ENCODE data around the gene TNS3.

Gene TNS3

DNA sequence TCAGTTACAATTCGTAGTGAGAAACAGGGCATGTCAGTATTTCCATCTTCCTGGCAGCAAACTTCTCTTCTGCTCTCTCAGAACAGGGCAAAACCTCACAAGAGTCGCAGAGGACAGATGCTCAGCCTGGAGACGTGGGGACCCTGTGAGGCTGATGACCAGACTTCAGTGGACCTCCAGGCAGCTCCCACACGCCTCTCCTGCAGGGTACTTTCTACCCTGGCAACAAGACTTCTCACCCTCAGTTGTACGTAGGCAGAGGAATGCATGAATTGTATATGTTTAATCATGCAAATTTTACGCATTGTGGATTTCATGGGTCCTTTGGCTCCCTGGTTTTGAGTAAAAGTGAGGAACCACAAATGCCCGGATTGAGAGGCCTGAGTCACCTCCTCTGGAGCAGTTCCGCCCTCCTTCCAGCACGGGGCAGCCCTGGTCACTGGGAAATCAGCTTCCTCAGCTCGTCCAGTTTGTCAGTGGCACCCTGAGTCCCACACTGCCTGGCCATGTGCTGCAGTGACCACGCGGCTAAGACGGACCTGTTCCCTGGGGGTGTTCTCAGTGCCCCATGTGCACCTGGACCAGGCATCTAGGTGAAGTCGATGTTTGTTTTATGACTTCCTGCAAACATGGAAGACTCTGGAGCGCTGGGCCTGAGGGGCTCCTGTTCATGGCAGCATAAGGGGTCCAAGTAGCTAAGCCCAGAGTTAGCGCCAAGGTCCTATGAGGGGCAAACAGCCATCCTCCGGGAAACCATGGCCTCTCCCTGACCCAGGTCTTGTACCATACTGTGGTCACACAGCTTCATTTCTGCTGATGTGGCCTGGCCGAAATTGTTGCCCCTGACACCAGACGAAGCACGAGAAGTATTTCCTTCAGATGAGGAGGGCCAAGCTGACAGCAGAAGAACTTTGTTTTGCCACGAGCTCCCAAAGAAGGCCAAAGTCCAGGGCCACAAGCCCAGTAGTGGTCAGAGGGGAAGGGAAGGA, 165.1 kb downstream of the TNS3 start:
- no peak for DNase-seq

DNA sequence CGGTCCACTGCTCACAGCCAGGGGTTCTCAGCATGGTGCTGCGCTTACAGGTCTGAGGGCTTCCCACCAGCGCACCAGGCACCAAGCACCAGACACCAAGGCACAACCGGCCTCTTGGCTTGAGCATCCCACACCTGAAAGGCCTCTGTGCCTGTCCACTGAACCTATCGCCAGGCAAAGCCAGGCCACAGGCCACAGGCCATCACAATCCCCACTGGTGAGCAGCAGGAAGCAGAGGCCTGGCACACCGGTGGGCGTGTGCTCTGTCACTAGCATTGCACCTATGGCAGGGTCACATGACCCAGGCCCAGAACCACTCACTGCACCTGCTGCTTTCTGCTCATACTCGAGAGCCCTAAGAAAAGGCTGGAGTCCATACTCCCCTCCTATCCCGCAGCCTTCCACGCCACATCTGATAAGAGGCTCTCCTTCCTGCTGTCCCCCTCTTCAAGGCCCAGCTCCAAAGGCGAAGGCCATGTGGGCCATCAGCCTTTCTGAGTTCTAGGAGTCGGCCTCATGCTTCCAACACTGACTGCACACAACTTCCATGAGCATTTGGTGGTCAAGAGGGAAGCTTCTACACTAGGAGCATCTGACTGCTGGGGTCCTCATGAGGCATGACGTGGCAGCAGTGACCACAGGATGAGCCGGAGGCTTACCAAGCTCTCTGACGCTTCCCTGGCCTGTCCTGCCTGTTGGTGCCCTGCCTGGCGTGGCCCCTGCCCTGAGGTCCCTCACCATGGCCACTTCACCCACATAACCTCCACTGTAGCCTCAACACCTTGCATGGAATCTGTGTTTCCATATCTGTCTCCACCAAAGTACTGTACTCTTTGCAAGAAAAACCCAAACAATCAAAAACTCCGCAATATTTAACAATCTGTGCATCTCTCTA, 166.3 kb downstream of the TNS3 start:
- no peak for DNase-seq

DNA sequence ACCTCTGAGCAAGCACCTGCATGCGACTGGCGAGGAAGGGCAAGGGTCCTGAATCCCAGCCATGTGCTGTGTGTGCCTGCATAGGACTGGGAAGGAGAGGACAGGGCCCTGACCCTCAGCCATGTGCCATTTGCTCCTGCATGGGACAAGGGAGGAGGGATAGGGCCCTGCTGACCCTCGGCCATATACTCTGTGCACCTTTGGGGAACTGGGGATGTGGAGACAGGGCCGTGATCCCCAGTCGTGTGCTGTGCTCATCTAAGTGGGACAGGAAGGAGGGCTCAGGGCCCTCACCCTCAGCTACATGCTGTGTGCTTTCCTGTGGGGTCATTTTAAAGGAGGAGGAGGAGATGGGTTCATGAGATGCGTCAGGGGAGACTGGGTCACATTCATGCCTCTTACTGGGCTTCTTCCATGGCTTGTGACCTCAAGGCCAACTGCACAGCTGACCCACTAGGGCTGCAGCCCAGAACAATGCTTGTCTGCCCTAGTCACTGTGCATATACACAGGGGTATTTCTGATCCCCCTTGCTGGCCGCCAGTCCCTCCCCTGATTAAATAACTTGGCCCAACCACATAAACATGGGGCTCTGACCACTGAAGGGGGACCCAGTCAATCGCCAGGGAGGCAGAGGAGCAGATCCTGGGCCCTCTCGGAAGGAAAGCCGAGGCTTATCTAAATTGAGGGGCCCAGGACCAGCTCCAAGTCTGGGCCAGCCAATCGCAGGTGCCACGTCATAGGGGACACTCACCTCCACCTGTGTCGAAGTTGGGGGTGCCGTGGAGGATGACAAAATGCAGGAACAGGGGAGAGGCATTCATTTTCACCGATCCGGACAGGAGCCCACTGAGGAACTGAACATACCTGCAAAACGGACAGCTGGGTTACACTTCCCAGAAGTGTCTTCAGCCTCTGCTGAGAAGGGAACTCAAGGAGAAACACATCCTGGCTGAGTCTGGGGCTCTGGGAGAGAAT, 167.3 kb downstream of the TNS3 start:
- no peak for DNase-seq

DNA sequence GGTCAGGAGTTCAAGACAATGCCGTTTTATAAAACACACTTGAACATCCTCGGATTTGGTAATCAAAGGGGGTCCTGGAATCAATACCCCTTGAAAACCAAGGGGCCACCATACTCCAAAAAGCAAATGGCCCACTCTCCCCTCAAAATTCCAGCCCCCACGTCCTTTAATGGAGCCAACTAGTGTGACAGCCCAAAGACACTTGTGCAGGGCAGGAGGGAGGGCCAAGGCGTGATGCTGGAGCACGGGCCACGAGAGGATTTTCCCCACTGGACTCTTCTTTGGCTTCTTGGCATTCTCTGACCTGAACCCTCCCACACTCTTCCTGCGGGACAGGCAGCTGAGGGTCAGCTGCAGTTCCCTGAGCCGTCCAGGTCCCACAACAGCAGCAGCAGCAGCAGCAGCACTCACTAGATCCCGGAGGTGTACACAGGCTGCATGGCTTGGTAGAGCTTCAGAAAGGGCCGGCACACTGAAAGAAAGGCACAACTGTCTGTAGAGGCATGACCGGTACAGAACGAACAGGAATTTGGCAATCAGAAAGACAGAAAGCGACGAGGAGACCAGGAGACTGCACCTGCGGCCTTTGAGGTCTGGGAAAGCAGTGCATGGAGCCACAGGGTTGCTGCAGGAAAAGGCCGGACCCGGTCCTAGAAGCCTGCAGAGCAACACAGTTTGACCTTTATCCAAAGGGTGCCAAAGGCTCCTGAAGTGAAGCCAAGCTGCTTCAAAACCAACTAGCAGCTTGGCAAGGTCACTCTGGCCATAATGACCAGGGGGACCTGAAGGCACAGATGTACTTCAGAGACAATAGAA, 168.2 kb downstream of the TNS3 start:
- DNase-seq = no peak

DNA sequence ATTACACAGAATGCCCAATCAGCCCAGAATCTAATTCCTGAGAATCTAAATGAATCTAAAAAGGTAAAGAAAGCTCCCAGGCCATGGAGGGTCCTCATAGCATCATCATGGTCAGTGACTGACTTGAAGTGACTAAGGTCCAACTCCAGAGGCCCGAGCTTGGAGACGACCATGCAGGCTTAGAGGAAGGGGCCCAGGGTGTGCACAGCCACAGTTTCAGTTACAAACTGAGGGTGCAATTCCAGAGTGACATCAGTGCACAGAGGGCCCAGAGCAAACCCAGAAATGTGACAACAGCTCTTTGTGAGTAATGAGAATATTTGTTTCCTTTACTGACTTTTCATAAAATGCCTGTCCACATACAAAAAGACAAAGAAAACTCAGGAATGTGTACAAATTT, 170.0 kb downstream of the TNS3 start:
- DNase-seq = no peak

DNA sequence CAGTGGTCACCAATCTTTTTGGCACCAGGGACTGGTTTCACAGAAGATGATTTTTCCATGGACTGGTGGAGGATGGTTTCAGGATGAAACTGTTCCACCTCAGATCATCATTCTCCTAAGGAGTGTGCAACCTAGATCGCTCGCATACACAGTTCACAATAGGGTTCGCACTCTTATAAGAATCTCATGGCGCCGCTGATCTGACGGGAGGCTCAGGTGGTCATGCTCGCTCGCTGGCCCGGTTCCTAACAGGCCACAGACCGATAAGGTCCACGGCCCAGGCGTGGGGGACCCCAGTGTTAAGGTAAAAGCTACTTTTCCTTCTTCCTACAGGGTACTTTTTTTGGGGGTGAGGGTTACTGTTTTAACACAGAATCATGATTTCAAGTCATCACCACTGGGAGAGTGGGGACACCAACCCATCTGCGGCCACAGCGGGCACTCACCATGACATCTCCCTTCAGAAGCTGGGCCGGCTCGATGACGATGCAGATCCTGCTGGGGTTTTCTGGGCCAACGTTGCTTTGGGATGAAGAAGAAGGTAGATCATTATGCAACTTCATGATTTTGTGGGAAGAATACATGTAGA, 170.5 kb downstream of the TNS3 start:
- no peak for DNase-seq

DNA sequence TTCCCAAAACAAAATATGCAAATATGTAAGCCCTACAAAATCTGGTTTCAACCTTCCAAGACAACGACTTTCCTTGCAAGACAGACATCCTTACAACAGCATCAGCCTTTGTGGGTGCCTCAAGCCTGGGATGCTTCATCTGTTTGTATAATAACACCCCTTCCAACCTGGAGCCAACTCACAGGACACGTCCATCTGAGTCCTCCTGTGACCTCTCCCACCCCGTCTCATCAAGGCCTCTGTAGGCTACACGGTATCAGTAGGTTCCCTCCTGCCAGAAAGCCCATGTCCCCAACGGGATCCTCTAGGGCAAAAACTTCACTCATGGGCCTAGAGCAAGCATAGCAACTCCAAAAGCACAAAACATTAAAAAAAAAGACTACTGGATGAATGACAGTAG, 173.2 kb downstream of the TNS3 start:
- no peak for DNase-seq

DNA sequence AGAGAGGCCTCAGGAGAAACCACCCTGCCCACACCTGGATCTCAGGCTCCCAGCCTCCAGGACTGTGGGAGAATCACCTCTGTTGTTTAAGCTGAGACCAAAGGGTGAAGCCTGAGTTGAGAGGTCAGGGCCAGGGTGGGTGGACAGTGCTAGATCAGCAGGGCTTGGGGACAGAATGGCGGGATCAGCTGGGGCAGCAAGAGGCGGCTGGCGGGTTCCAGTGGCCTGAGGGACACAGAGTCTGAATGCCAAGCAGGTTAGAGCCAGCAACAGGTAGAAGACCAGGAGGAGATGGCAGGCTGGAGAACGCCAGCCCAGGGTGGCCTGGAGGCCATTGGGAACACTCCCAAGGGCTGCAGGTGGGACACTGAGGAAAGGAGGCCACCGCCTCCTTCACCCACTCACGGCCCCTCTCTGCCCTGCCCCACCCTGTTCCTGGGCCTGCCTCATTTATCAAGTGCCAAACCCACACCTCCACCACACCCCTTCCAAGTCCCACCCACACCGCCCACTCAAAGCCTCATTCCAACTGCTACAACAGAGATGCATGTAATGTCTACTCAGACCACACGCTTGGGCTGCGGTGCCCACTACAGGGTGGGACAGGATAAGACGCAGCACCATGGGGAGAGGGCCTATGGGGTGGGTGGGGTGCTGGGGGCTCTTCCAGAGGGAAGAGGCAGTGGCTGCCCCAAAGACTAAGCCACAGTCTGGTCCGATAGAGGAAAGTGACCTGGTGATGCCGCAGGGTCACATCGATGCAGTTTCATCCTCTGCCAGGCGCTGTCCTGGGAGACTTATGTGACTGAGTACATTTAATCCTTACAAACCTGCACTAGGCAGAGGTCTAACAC, 173.9 kb downstream of the TNS3 start:
- no peak for DNase-seq

DNA sequence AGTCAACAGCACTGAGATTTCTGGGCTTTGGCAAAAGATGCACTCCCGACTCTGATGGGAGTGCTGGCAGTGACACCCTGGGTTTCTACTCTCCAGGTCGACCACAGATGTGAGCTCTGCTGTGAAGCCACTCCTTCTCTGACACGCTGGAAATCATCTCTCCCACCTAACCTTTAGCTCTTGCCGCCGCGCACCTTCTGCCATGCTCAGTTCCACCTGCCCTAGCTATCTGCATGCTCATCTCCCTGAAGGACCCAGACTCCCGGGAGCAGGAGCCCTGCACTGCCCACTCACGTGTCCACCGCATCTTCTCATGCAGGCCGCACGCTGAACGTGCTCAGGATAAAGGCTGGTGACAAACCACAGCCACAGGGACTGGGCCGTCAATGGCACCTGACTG, 174.8 kb downstream of the TNS3 start:
- no peak for DNase-seq

DNA sequence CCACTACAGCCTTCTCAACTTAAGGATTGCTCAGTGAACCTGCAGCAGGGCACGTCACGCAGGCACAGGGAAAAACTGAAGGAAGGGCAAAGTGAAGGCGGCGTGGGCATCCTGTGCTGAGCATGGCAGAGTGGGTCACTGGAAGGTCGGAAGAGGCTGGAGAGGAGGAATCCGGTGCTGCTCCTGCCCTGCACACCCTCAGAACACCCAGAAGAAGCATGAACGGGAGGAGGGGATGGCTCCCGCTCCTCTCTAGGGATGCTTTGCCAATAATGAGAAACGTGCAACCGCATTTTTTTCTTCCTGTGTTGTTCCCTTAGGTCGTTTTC, 175.1 kb downstream of the TNS3 start:
- DNase-seq = no peak

DNA sequence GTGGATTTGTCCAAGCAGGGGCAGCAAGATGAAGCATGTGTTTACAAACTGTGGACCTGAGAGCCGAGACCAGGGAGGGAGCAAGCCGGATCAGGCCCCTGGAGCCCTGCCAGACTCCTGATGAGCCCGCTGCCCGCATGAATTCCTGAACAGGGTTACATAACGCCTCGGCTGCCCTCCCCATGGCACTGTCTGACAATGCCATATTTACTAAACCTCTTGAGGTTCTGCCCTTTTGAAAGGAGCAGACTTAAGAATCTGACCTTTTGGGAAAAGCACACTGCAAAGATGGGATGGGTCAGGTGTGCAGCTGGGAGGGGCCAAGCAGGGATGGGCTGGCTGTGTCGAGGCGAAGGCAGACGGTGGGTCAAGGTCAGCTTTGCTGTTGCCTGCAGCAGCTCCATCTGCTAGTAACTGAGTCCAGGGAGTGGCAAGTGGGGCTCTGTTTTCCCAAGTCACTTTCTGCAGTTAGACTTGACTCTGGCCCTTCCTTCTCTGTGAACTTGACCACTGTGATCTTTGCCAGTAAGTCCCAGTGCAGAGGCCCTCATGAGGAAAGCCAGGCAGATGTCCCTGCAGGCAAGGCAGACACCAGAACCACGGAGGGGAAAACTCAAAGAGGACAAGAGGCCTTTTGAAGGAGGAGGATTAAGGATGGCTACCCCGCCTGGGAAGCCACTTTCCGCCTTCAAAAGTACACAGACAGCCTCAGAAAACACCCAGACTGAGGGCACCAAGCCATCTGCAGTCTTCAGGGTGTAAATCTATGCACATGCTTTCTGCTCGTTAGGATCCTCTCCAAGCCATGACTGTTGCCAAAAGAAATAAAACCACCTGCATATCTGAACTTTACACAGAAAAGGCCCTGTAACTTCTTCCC, 175.8 kb downstream of the TNS3 start:
- no peak for DNase-seq

DNA sequence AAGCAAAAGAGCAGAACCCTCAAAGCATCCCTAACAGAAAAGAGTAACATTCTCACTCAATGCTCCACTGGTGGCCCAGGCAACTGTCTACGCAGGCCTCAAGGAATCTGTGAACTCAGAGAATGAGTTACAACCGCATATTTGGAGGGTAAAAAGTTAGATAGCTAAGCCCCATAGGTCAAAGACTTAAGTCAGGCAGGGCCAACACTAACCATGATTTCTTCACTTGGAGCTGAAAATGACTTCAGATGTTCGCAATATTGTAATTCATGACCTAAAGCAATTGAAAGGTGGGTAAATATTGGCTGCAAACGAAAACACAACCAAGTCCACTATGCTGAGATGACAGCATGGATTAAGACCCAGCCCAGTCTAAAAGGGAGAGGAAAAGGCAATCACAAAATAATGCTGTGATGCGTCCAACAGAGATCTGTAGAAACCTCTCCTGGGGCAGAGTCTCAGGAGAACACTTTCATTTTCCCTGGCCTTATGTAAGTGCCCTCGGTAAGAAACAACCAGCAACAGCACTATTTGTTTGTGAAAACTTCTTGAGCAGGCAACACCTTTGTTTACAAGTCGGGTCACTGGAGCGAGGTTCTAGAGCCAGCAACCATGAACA, 176.5 kb downstream of the TNS3 start:
- DNase-seq = no peak

DNA sequence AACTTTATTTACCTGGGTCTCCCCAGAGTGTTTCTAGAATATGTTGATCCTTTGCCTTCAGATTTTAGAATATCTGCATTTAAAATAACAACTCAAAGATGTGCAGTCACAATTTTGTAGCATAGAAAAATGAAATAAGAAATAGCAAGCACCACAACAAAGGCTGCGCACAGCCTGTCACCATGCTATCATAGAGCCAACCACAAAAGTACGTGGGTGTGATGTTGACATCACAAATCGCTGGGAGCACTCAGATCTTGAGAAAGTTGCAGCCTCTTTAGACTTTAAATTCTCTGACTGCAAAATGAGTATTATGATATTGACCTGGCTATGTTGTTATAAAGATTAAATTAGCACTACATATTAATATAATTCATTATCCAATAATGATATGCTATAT, 177.9 kb downstream of the TNS3 start:
- DNase-seq = no peak

DNA sequence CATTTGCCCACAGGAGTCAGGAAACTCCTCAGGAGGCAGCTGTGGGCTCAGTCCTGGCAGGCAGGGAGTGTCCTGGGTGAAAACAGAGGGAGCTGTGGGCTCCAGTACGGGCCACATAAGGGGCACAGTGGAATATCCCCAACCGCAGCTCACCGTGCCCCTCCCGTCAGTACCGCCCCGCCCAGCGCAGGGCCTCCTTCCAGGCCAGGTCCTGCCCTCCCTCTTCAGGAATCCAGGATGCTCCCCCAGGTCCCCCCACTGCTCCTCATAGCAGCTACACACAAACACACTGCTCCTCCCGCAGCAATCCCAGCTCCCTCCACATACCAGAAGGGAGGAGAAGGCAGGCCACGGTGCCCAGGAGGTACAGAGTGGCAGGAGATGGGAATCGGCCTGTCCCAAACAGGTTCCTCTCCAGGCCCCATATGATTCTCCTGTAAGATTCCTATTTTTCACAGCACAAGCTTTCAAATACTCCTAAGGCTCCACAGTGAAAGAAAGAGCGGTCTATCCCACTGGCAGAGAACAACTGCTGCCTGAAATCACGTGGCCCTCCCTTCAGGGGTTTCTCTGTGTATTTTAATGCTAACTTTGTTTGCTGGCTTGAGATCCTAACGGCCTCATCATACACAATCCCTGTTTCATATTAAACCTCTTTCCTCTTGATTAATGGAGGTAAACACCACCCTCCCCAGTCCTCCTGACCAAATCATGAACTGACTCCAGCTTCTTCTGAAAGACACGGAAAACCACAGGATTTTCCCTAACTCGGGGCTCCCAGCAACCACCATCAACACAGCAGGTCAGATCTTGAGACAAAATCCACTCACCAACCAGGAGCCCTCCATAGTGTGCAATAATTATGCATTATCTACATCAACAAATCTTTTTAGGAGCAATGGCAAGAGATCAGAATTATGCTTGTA, 178.7 kb downstream of the TNS3 start:
- DNase-seq = no peak

DNA sequence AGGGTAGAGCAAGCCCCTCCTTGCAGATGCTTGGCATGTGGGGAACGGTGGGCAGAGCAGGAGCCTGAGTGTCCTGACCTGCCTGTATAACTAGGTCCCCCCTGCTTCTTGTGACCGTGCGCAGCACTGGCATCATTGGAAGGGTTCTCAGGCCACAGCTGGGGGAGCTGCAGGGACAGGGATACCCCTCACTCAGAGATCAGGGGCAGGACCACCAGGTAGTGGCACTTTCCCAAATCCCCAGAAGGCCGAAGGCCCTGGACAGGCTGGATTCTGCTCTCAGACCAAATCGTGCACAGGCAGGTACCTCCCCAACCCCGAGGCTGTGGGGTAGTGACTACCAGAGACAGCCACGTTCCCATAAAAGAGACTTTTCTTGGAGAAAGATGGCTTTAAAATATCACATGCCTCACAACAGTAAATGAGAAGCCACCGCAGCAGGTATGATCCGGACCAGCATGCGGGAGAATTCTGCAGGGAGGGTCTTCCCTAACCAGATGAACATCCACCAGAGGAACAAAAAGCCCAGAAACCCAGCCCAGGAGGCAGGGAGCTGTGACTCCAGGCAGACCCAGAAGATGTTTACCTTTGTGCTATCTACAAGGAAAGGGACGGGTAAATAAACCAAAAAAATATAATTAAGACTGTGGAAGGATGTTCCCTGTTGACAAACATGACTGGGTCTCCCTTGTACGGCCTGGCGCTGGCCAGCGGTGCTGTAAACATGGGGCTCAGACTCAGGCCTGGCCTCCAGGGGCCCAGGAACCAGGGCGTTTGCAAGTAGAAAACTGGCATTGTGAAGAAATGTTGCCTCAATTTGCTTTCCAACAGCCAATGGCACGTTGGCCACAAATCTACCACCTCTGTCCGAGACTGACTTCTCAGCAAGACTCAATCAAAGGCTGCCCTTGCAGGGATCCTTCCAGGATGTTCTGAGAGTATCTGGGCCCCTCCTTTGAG, 180.0 kb downstream of the TNS3 start:
- no peak for DNase-seq

DNA sequence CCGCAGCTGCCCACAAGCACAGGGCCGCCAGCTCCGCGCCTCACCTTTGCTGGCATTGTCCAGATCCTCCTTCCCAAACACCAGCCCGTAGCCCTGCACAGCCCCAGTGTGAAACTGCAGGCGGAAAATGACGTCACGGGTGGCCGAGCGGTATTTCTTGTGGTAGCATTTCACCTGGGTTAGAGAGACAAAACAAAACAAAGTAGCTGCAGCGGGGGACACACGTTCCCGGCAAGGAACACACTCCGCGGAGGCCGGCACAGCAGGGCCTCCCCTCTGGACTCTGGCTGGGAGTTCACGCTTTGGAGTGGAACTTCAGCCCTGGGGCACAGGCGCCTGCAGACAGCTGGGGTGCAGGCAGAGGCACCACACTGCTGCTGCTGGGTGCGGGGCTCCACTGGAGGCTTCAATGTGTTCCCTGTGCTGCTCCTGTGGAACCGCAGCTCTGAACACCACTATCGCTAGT, 181.1 kb downstream of the TNS3 start:
- DNase-seq = no peak
